Muscle of leg (tissue), 11 donors: ENCODE measurements around the gene APOBEC3B. TPM values are rescaled to one million over a fixed set of nuclear protein-coding genes. Genes with fewer than 3 reads are reported as not detected.
"Not testable (repeated sequence)": the region's sequence is repeated elsewhere in the genome, so short reads cannot be mapped to it uniquely, and the experiment has no call there.

Experiments used
- DNase-seq: peaks from one replicate; pipeline ENCODE4 v3.0.0; 2013
- H3K27ac ChIP-seq: one replicate; pipeline ENCODE4 v1.5.1; 2013; ENCODE audit warnings: mild to moderate bottlenecking, low read length, control low read depth
- H3K27me3 ChIP-seq: one replicate; pipeline ENCODE4 v1.6.1; 2013; ENCODE audit warnings: low read length; ENCODE audit not compliant: control insufficient read depth, insufficient read depth
- H3K36me3 ChIP-seq: one replicate; pipeline ENCODE4 v1.6.1; 2013; ENCODE audit warnings: low read length; ENCODE audit not compliant: control insufficient read depth, insufficient read depth
- H3K4me1 ChIP-seq: one replicate; pipeline ENCODE4 v1.6.1; 2013; ENCODE audit warnings: low read length; ENCODE audit not compliant: control insufficient read depth, insufficient read depth
- H3K4me3 ChIP-seq: one replicate; pipeline ENCODE4 v1.5.1; 2013; ENCODE audit warnings: low read length, control low read depth
- H3K9me3 ChIP-seq: replicated peaks from 2 replicates; pipeline ENCODE4 v1.6.1; 2013; ENCODE audit warnings: low read depth, low read length; ENCODE audit not compliant: control insufficient read depth
- WGBS: methylation state at CpG from one replicate; pipeline ENCODE4 v1.1.5; 2013; ENCODE audit warnings: missing lambda C conversion rate; ENCODE audit not compliant: insufficient coverage; 5-methylcytosine and 5-hydroxymethylcytosine counted together
- polyA plus RNA-seq, 8 donors: library from polyadenylated mRNA; unstranded; fragments of 120-200 nt; gene quantifications; one replicate each; pipeline versions ENCODE4 v1.2.1 to v1.2.3, GENCODE V29; 2013; ENCODE audit warnings: inconsistent platforms in 1 of 8, low replicate concordance in 1 of 8; ENCODE audit not compliant: insufficient read length in 8 of 8, insufficient read depth in 1 of 8
- total RNA-seq: library from RNA; stranded (reverse); fragments of 120-200 nt; gene quantifications from one replicate; pipeline ENCODE4 v1.2.4, GENCODE V29; 2013

The APOBEC3B gene
- total and polyA plus RNA-seq, 9 donors = 1.1 to 6.6 (median 4.8) TPM

GRCh38 chr22:38957046-38957770, 24.9 kb upstream of the APOBEC3B start, which contains the start of gene APOBEC3A:
Gene APOBEC3A (plus strand): TSS chr22:38957609. CDS start chr22:38957692, 83 bp downstream.
- Histone ChIP-seq H3K9me3 (no peaks in the 10 kb centered on the region), H3K4me1 (peaks cover 3% of the 10 kb centered on the region), H3K36me3 (no peaks in the 10 kb centered on the region), H3K27me3 (peaks cover 4% of the 10 kb centered on the region), H3K27ac (no peak within 1 kb of the TSS), H3K4me3 (no peak within 1 kb of the TSS)
- no peak for DNase-seq
- 80% methylated on average over 10 of the region's 11 CpGs for WGBS

- Histone ChIP-seq H3K4me1 (peaks cover 3% of the 10 kb centered on the region), H3K27ac (no peak overlapping the region), H3K27me3 (peaks cover 4% of the 10 kb centered on the region), H3K9me3 (no peaks in the 10 kb centered on the region), H3K36me3 (no peaks in the 10 kb centered on the region), H3K4me3 (no peak overlapping the region)
- 93% methylated on average over 4 of the region's 6 CpGs for WGBS
- no peak for DNase-seq
These were observed 24.1 kb upstream of the APOBEC3B start for GRCh38 chr22:38957808-38958650.

- H3K27ac ChIP-seq, H3K4me3 ChIP-seq, H3K27me3 ChIP-seq, H3K4me1 ChIP-seq, H3K36me3 ChIP-seq, H3K9me3 ChIP-seq, DNase-seq: not testable (repeated sequence)
These were observed 23.6 kb upstream of the APOBEC3B start for GRCh38 chr22:38958651-38958943.

- Histone ChIP-seq H3K4me3 (no peak overlapping the region), H3K4me1 (peaks cover 6% of the 10 kb centered on the region)
These were observed 22.6 kb upstream of the APOBEC3B start for GRCh38 chr22:38959590-38959989.

GRCh38 chr22:38960673-38961072, 21.5 kb upstream of the APOBEC3B start:
- WGBS = no CpG with 5 or more reads among the region's 4 CpGs
- H3K9me3 ChIP-seq, H3K27me3 ChIP-seq, DNase-seq, H3K4me1 ChIP-seq, H3K4me3 ChIP-seq, H3K36me3 ChIP-seq, H3K27ac ChIP-seq: not testable (repeated sequence)

More at GRCh38 chr22:38959590-38959989, 22.6 kb upstream of the APOBEC3B start:
- no peak for DNase-seq
- Histone ChIP-seq H3K9me3 (no peaks in the 10 kb centered on the region), H3K27me3 (peaks cover 5% of the 10 kb centered on the region), H3K36me3 (no peaks in the 10 kb centered on the region), H3K27ac (no peak overlapping the region)
- WGBS = 89% methylated on average over 7 of the region's 8 CpGs

- no CpG with 5 or more reads among the region's 11 CpGs for WGBS
These were observed 18.8 kb upstream of the APOBEC3B start for GRCh38 chr22:38963291-38963738.

GRCh38 chr22:38963872-38964271, 18.3 kb upstream of the APOBEC3B start:
- no peaks in the 10 kb centered on the region for H3K36me3 ChIP-seq
- H3K27me3 ChIP-seq = peaks cover 11% of the 10 kb centered on the region
- no peak overlapping the region for H3K4me3 ChIP-seq
- no peak for DNase-seq
- H3K27ac ChIP-seq = no peak overlapping the region
- H3K9me3 ChIP-seq = no peaks in the 10 kb centered on the region
- peaks cover 3% of the 10 kb centered on the region for H3K4me1 ChIP-seq
- no CpG with 5 or more reads among the region's 9 CpGs for WGBS

More at GRCh38 chr22:38963291-38963738, 18.8 kb upstream of the APOBEC3B start:
- DNase-seq, H3K36me3 ChIP-seq, H3K9me3 ChIP-seq, H3K4me1 ChIP-seq, H3K4me3 ChIP-seq, H3K27ac ChIP-seq: not testable (repeated sequence)
- H3K27me3 ChIP-seq = peaks cover 11% of the 10 kb centered on the region

- Histone ChIP-seq H3K9me3 (no peaks in the 10 kb centered on the region), H3K36me3 (no peaks in the 10 kb centered on the region), H3K27me3 (peaks cover 11% of the 10 kb centered on the region), H3K4me1 (peaks cover 3% of the 10 kb centered on the region), H3K27ac (no peak overlapping the region), H3K4me3 (no peak overlapping the region)
- 68% methylated on average over 3 of the region's 7 CpGs for WGBS
- no peak for DNase-seq
These were observed 17.8 kb upstream of the APOBEC3B start for GRCh38 chr22:38964306-38964705.

GRCh38 chr22:38964989-38965388, 17.2 kb upstream of the APOBEC3B start:
- 100% methylated on average over 1 of the region's 4 CpGs for WGBS
- H3K9me3 ChIP-seq = no peaks in the 10 kb centered on the region

GRCh38 chr22:38965614-38966379, 16.4 kb upstream of the APOBEC3B start:
- no peak for DNase-seq
- H3K36me3 ChIP-seq = no peaks in the 10 kb centered on the region

More at GRCh38 chr22:38964989-38965388, 17.2 kb upstream of the APOBEC3B start:
- H3K27ac ChIP-seq = no peak overlapping the region
- no peaks in the 10 kb centered on the region for H3K36me3 ChIP-seq
- H3K27me3 ChIP-seq = peaks cover 11% of the 10 kb centered on the region
- peaks cover 3% of the 10 kb centered on the region for H3K4me1 ChIP-seq
- no peak for DNase-seq
- H3K4me3 ChIP-seq = no peak overlapping the region

More at GRCh38 chr22:38965614-38966379, 16.4 kb upstream of the APOBEC3B start:
- Histone ChIP-seq H3K4me1 (peaks cover 3% of the 10 kb centered on the region), H3K9me3 (no peaks in the 10 kb centered on the region), H3K27me3 (peaks cover 14% of the 10 kb centered on the region), H3K4me3 (no peak overlapping the region), H3K27ac (no peak overlapping the region)
- 68% methylated on average over 10 of the region's 14 CpGs for WGBS
